B cell (primary cell): ENCODE measurements around the gene RAB7B. TPM values are rescaled to one million over a fixed set of nuclear protein-coding genes. Genes with fewer than 3 reads are reported as not detected.

Experiments
- ATAC-seq: fragments of 200-7000 bp; cut with Tn5 transposase; one replicate; pipeline ENCODE4 v1.10.0; 2021; ENCODE audit warnings: low read depth, mild to moderate bottlenecking, moderate number of reproducible peaks, moderate library complexity
- CTCF ChIA-PET: fragments of 350-600 bp; sonication (Branson Sonifier 250); formaldehyde crosslinking; loops from one replicate; lab custom pipeline; 2021; ENCODE audit warnings: antibody characterized with exemption, inconsistent platforms; lab: Charles Lee
- POLR2A ChIA-PET: fragments of 350-600 bp; sonication (Branson Sonifier 250); formaldehyde crosslinking; loops from one replicate; lab custom pipeline; 2021; ENCODE audit warnings: antibody characterized with exemption; lab: Charles Lee
- DNase-seq: peaks from one replicate; pipeline ENCODE4 v3.0.0; 2013
- H2AFZ ChIP-seq: 2 replicates; pipeline ENCODE4 v1.6.1; 2012; ENCODE audit warnings: mild to moderate bottlenecking, low read depth, low read length; ENCODE audit not compliant: insufficient read depth, poor library complexity, severe bottlenecking
- H3K27ac ChIP-seq, 2 donors: 1 replicate in 1 of 2; 2 replicates in 1 of 2; pipeline ENCODE4 v1.5.1; 2012 to 2013; ENCODE audit warnings: low read length in 2 of 2, mild to moderate bottlenecking in 2 of 2, moderate library complexity in 1 of 2
- H3K27me3 ChIP-seq, 4 experiments: fragments of 200-600 bp in 1 of 4; sonication (generic) in 1 of 4; replicated peaks in 1 of 4; 1 replicate in 2 of 4; 2 replicates in 2 of 4; pipeline versions ENCODE4 v1.6.1 to v1.7.0; 2013 to 2016; ENCODE audit warnings: low read length in 3 of 4, mild to moderate bottlenecking in 2 of 4, mixed read lengths in 1 of 4, moderate library complexity in 1 of 4; ENCODE audit not compliant: insufficient read depth in 4 of 4, control insufficient read depth in 3 of 4; ENCODE audit errors: control extremely low read depth in 1 of 4
- H3K36me3 ChIP-seq, 2 experiments: replicated peaks in 1 of 2; 1 replicate in 1 of 2; 2 replicates in 1 of 2; pipeline versions ENCODE4 v1.6.1 to v1.7.1; 2013; ENCODE audit warnings: low read length in 1 of 2; ENCODE audit not compliant: insufficient read depth in 2 of 2, control insufficient read depth in 1 of 2; ENCODE audit errors: control extremely low read depth in 1 of 2, extremely low read depth in 1 of 2
- H3K4me1 ChIP-seq, 2 donors: fragments of 200-600 bp in 1 of 2; sonication (generic) in 1 of 2; 1 replicate in 1 of 2; 2 replicates in 1 of 2; pipeline versions ENCODE4 v1.5.1 to v1.6.1; 2013 to 2017; ENCODE audit warnings: low read length in 2 of 2; ENCODE audit not compliant: control insufficient read depth in 2 of 2, insufficient read depth in 2 of 2
- H3K4me2 ChIP-seq: replicated peaks from 2 replicates; pipeline ENCODE3; 2012; ENCODE audit warnings: mild to moderate bottlenecking, low read depth, low read length; ENCODE audit not compliant: poor library complexity, severe bottlenecking
- H3K4me3 ChIP-seq, 5 experiments: fragments of 200-600 bp in 1 of 5; sonication (generic) in 1 of 5; 1 replicate in 3 of 5; 2 replicates in 2 of 5; pipeline versions ENCODE4 v1.5.1 to v1.7.0; 2011 to 2016; ENCODE audit warnings: low read length in 4 of 5, mild to moderate bottlenecking in 4 of 5, low read depth in 2 of 5, control low read depth in 1 of 5, moderate library complexity in 1 of 5; ENCODE audit not compliant: insufficient read depth in 1 of 5; ENCODE audit errors: control extremely low read depth in 1 of 5, extremely low read depth in 1 of 5
- H3K79me2 ChIP-seq: fragments of 200-600 bp; sonication (generic); one replicate; pipeline ENCODE4 v1.6.0; 2016; ENCODE audit warnings: low read length; ENCODE audit not compliant: control insufficient read depth, insufficient read depth
- H3K9ac ChIP-seq: fragments of 200-600 bp; sonication (generic); 2 replicates; pipeline ENCODE4 v1.6.1; 2017; ENCODE audit warnings: mild to moderate bottlenecking, low read length, moderate library complexity
- H3K9me3 ChIP-seq, 3 donors: one replicate each; pipeline versions ENCODE4 v1.6.1 to v1.7.1; 2013; ENCODE audit warnings: low read length in 2 of 3; ENCODE audit not compliant: control insufficient read depth in 2 of 3, insufficient read depth in 1 of 3; ENCODE audit errors: control extremely low read depth in 1 of 3
- H4K20me1 ChIP-seq: 2 replicates; pipeline ENCODE4 v1.6.0; 2012; ENCODE audit warnings: mild to moderate bottlenecking, low read length; ENCODE audit not compliant: insufficient read depth, control insufficient read depth, poor library complexity, severe bottlenecking
- H3K27ac Mint-ChIP-seq: one replicate; pipeline ENCODE4 v1.8.0; 2021; ENCODE audit warnings: mixed read lengths
- H3K27me3 Mint-ChIP-seq: one replicate; pipeline ENCODE4 v1.8.0; 2021; ENCODE audit warnings: mixed read lengths
- H3K4me1 Mint-ChIP-seq: one replicate; pipeline ENCODE4 v1.8.0; 2021; ENCODE audit warnings: mixed read lengths
- H3K4me3 Mint-ChIP-seq: one replicate; pipeline ENCODE4 v1.8.0; 2021; ENCODE audit warnings: mixed read lengths
- H3K9me3 Mint-ChIP-seq: one replicate; pipeline ENCODE4 v1.8.0; 2022; ENCODE audit warnings: mixed read lengths; ENCODE audit not compliant: insufficient read depth
- CTCF ChIP-seq: fragments of 200-600 bp; IDR thresholded peaks from one replicate; pipeline ENCODE4 v1.8.0; 2022; ENCODE audit warnings: antibody characterized with exemption, mild to moderate bottlenecking
- EZH2 ChIP-seq: IDR thresholded peaks from 2 replicates; pipeline ENCODE4 v1.6.1; 2012; ENCODE audit warnings: borderline replicate concordance, low read depth, mild to moderate bottlenecking, moderate library complexity, low read length; ENCODE audit not compliant: insufficient read depth, poor library complexity, severe bottlenecking
- WGBS: methylation state at CpG from one replicate; pipeline ENCODE4 v1.1.5; 2013; ENCODE audit warnings: missing lambda C conversion rate; ENCODE audit not compliant: insufficient coverage; 5-methylcytosine and 5-hydroxymethylcytosine counted together
- intact Hi-C: fragments of 100-400 bp; cut with micrococcal nuclease; formaldehyde crosslinking; loops from one replicate; pipeline ENCODE4 v1.10.0; 2022
- polyA plus RNA-seq: library from polyadenylated mRNA; depleted of rRNA; stranded (reverse); fragments of >200 nt; gene quantifications from 2 replicates; pipeline ENCODE4 v1.2.3, GENCODE V29; 2012
- total RNA-seq, 2 donors: library from RNA; stranded (reverse); fragments of 120-200 nt in 1 of 2; gene quantifications; 1 replicate in 1 of 2; 2 replicates in 1 of 2; pipeline versions ENCODE4 v1.2.3 to v1.2.4, GENCODE V29; 2013 to 2022

Gene RAB7B
- total and polyA plus RNA-seq, 2 donors (not counting 1 experiment from before 2014, with no cell fraction given): not detected

GRCh38 chr1:206029484-206029883, 26.3 kb upstream of the RAB7B start:
- Mint-ChIP-seq H3K27me3 (no peaks in the 10 kb centered on the region), H3K4me1 (peaks cover 34% of the 10 kb centered on the region), H3K4me3 (no peak overlapping the region), H3K27ac (no peak overlapping the region), H3K9me3 (no peaks in the 10 kb centered on the region)
- no peak for DNase-seq
- ChIA-PET CTCF (interaction anchor here (1.3 to 15.2 kb wide), 24 partner anchors 9 to 363 kb away, joined by 3 to 682 read pairs (median 14); no protein-coding TSS in a partner anchor), POLR2A (interaction anchor here (2.7 kb wide), 1 partner anchor 77 kb away, joined by 15 read pairs; no protein-coding TSS in a partner anchor)
- intact Hi-C loops: no loop called here
- no peaks in the 10 kb centered on the region for H3K9me3 ChIP-seq
- H3K4me3 ChIP-seq: no peak overlapping the region
- H3K27ac ChIP-seq: no peak overlapping the region
- no peaks in the 10 kb centered on the region for H3K36me3 ChIP-seq
- TF ChIP-seq CTCF (no peak), EZH2 (no peak)
- H3K9ac ChIP-seq: no peak overlapping the region
- no peak overlapping the region for H2AFZ ChIP-seq
- no peaks in the 10 kb centered on the region for H3K27me3 ChIP-seq
- peaks cover 29 to 30% of the 10 kb centered on the region in 2 donors for H3K4me1 ChIP-seq
- 93% methylated on average over 3 of the region's 4 CpGs for whole genome bisulfite sequencing
- ATAC-seq: no peak
- H4K20me1 ChIP-seq: no peaks in the 10 kb centered on the region
- H3K4me2 ChIP-seq: no peak overlapping the region
- peaks cover 36% of the 10 kb centered on the region for H3K79me2 ChIP-seq

- WGBS: 100% methylated on average over 1 of the region's 3 CpGs
- CTCF ChIA-PET: interaction anchor here (1.7 to 15.2 kb wide), 3 partner anchors 15 to 81 kb away, joined by 4 to 682 read pairs (median 8); no protein-coding TSS in a partner anchor
These were observed 22.2 kb upstream of the RAB7B start for GRCh38 chr1:206025283-206025820.

More at GRCh38 chr1:206025283-206025820, 22.2 kb upstream of the RAB7B start:
- TF ChIP-seq EZH2 (no peak), CTCF (no peak)
- Histone ChIP-seq H3K27me3 (peaks cover 0 to 3% (median 0%) of the 10 kb centered on the region in 4 experiments), H3K4me2 (no peak overlapping the region), H4K20me1 (no peaks in the 10 kb centered on the region), H3K27ac (no peak overlapping the region), H3K36me3 (no peaks in the 10 kb centered on the region), H3K79me2 (no peaks in the 10 kb centered on the region), H3K9ac (no peak overlapping the region), H2AFZ (no peak overlapping the region), H3K9me3 (no peaks in the 10 kb centered on the region), H3K4me3 (no peak overlapping the region), H3K4me1 (no peaks in the 10 kb centered on the region)
- Mint-ChIP-seq H3K4me3 (no peak overlapping the region), H3K27ac (no peak overlapping the region), H3K27me3 (peaks cover 3% of the 10 kb centered on the region), H3K9me3 (no peaks in the 10 kb centered on the region), H3K4me1 (no peaks in the 10 kb centered on the region)
- intact Hi-C loops: no loop called here
- DNase-seq (no peak), ATAC-seq (no peak)
- POLR2A ChIA-PET: interaction anchor here (0.6 kb wide), 1 partner anchor 68 kb away, joined by 3 read pairs; no protein-coding TSS in a partner anchor
